NCI-H2107 (cell line): ENCODE data around the gene DNASE1L2.
A peak's percentile ranks its signal among the peaks of the same experiment; 100 is the strongest.

ENCODE experiments used
- DNase-seq: peaks from one replicate; lab custom pipeline; 2025; lab: John Stamatoyannopoulos, UW

The DNASE1L2 gene

DNA sequence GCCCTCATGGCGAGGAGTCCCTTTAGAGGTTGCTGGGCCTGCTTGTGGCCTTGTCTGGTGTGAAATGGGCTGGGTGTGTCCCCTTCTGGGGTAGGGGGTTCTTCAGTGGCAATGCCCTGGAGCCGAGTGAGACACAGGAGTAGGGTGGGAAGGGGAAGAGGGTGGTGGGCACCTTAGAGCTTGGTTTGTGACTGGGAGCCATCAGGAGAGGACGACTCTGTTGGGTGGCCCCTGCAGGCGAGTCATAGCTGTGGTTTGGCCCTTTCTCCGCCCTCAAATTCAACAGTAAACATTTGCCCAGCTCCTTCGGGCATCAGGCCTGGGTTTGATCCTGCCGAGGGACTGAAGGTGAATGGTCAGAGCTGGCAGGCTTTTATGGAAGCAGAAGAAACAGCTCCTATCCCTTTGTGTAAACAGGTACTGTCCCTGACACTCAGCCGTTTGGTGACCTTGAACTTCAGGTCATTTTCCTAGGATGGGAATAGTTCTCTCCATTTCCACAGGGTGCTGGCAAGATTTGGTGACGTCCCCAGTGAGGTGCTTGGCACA is 9.9 kb upstream of the DNASE1L2 start:
- DNase-seq = no peak

DNA sequence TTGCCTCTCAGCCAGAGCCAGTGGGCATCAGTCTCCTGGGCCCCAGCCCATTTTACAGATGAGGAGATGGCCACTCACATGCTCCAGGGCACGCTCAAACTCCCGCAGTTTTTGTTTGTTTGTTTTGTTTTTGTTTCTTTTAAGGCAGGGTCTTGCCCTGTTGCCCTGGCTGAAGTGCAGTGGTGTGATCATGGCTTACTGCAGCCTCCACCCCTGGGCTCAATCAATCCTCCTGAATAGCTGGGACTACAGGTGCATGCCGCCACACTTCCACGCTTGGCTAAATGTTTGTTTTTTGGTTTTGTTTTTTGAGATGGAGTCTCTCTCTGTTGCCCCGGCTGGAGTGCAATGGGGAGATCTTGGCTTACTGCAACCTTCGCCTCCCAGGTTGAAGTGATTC is 9.3 kb upstream of the DNASE1L2 start:
- no peak for DNase-seq

DNA sequence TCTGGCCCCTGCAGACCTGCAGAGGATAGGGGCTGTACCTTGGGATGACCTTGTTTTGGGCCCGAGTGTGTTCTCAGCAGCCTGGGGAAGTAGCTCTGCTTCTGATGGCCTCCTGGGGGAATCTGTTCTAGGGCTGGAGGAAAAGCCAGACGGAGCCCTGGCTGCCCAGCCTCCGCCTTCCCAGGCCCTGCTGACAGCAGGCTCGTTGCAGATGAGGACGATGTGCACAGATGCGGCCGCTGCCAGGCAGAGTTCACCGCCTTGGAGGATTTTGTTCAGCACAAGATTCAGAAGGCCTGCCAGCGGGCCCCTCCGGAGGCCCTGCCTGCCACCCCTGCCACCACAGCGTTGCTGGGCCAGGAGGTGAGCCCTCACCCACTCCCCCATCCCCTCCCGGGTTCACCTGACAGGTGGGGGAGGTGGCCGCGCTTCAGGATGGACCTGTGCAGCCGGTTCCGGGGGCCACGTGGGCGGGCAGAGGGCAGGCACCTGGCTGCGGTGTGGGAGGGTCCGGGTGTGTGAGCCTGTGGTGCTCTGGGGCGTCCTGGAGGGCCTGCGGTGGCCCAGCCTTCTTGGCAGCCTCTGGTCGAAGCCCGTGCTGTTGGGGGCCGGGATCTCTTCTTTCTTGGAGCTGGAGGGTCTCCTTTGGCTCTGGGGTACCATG is 8.0 kb upstream of the DNASE1L2 start:
- no peak for DNase-seq

DNA sequence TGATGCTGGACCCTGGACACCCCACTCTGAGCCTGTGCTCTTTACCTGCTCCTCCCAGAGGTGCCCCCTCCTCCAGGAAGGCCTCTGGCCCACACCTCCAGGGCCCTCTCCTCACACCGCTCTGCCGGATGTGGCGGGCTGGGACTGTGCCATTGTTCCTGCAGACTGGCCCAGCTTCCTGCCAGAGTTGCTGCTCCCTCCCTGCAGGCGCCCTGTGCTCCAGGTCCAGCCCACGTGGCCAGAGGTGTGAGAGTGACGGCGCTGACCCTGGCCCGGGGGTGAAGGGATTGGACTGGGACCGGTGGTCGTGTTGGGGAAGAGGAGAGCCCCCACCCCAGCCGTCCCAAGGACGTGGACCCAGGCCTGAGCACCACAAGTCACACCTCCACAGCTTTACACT is 7.2 kb upstream of the DNASE1L2 start:
- DNase-seq = no peak

DNA sequence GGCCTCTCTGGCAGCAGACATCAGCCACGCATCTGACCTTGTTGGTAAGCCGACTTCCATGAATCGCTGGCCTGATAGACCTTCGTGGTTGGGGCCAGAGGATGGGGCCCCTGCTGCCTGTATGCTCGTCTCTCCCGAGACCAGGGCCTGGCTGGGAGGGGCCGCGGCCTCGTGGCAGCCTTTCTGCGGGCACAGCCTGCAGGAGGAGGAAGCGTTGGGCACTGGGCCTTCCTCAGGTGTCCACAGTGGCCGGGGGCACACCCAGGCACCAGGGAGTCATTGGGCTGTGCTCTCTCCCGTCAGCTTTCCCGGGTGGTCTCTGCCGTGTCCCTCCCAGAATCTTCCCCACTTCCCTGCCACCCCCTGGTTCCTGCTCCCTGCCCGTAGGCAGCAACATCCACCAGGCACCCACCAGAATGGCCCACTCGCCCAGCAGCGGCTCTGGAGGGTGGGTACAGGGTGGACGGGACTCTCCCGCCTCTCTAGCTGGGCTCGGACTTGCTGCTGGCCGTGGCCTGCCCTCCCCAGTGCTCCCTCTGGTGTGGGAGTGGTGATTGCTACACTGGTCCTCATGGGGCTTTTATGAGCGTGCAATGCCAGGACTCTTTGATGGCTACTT is 6.5 kb upstream of the DNASE1L2 start:
- no peak for DNase-seq

DNA sequence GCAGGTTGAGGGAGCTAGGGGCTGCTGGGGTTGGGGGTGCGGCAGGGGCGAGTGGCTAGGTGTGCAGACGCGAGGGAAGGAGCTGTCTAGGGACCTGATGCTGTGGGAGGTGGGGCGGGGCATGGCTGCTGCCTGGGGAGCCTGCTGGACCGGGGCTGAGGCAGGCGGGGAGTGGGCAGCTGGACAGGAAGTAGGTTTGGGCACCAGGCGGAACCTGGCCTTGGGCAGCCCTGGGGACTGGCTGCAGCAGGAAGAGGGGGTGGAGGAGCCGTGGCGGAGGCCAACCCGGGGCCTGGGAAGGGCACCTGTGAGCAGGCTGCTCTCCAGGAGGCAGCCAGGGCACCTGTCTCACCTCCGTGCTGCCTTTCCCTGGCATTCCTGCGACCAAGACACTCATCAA is 5.9 kb upstream of the DNASE1L2 start:
- DNase-seq = no peak

DNA sequence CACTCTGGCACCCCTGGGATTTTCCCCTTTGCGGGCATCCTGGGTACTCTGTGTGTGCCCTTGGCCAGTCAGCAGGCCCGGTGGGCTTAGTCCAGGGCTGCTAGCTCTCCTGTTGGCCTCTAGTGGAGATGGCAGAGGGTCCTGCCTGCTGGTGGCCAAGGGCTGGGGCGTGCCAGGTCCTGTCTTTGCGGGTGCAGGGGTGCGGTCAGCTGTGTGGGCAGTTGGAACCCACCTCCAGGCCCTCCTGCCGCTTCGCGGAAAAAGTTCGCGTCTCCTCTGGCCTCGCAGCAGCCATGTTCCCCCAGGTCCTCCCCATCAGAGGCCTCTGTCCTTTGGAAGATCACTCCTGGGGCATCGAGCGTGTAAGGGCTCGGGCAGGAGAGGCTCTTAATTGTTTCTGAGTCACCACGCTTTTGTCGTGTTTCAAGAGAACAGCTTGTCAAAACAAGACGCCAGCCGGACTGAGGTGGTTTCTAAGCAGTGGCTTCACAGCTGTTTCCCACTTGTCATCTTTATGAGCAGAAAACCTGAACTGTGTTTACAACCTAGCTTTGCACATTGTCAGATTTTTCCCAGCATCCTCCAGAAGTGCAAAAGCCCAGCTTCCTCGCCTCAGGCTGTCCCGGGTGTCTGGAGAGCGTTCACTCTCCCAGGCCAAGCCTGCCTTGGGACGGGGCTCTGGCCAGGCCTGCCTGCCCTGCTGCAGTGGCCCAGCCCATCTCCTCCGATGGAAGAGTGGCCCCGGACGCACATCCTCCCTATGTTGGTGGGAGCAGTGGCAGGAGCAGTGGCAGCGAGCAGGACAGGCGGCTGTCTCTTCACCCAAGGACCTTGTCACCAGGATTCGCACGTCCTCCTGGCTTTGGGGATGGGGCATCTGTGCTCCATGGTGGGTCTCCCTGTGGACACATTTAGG is 5.0 kb upstream of the DNASE1L2 start:
- peak; percentile 70 for DNase-seq

DNA sequence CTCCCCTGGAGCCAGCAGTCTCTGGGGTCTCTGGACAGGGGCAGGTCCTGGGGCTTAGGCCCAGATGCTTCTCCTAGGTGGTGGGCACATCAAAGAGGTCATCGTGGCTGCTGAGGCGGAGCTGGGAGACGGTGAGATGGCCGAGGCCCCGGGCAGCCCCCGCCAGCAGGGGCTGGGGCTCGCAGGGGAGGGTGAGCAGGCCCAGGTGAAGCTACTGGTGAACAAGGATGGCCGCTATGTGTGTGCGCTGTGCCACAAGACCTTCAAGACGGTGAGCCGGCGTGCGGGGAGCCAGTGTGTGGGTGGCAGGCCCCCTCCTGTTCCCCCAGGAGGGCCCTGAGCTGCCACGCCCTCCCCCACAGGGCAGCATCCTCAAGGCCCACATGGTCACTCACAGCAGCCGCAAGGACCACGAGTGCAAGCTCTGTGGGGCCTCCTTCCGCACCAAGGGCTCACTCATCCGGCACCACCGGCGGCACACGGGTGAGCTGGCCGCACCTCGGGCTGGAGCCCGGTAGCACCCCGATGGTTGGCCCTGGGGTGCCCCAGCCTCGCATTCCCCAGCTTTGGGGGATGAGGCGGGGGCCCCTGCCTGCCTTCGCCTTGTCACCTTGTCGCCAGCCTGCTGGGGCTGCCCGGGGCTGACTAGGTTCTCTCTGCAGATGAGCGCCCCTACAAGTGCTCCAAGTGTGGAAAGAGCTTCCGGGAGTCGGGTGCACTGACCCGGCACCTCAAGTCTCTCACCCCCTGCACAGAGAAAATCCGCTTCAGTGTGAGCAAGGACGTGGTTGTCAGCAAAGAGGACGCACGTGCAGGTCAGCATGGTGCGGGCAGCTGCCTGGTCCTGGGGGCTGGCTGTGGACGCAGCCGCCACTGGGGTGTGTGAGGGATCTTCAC is 3.9 kb upstream of the DNASE1L2 start:
- no peak for DNase-seq

DNA sequence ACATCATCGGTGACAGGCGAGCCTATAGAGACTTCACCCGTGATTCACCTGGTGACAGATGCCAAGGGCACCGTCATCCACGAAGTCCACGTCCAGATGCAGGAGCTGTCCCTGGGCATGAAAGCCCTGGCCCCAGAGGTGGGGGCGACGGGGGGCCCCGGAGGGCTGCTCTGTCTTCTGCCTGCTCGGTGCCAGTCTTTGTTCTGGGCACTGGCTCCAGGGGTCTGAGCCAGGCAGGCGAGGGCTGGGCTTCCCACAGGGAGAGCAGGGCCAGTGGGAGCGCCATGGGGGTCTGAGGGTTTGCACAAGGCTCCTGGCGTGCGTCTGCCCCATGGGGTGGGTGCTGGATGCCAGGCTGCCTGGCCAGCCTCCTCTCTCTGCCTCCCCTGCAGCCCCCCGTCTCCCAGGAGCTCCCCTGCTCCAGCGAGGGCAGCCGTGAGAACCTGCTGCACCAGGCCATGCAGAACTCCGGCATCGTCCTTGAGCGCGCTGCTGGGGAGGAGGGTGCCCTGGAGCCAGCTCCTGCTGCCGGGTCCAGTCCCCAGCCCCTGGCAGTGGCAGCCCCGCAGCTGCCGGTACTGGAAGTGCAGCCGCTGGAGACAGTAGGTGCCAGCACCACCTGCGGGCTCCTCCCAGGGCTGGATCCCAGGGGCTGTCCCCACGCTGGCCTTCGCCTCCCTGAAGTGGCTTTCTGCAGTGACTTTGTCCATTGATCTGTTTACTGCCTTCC is 3.0 kb upstream of the DNASE1L2 start:
- DNase-seq = no peak

DNA sequence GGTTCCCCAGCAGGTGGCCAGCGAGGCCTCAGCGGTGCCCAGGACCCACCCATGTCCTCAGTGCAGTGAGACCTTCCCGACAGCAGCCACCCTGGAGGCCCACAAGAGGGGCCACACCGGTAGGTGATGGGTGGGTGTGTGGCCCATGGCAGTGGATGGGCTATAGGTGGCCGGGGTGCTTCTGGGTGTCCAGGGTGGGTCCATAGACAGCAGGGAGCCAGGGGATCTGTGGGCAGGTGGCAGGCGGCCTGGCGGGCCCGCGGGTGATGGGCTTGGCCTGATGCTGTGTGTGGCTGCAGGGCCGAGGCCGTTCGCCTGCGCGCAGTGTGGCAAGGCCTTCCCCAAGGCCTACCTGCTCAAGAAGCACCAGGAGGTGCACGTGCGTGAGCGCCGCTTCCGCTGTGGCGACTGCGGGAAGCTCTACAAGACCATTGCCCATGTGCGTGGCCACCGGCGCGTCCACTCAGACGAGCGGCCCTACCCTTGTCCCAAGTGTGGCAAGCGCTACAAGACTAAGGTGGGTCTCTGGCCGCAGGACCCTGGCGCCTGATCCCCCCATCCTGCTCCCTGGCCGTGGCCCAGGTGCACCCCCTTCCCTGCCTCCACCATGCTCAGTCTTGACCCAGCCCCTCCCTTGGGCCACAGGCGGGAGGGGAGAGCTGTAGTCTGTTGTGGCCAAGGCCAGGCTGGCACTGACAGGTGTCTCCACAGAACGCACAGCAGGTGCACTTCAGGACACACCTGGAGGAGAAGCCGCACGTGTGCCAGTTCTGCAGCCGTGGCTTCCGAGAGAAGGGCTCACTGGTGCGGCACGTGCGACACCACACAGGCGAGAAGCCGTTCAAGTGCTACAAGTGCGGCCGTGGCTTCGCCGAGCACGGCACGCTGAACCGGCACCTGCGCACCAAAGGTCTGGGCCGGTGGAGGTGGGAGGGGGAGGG is 2.1 kb upstream of the DNASE1L2 start:
- peak; percentile 79 for DNase-seq

DNA sequence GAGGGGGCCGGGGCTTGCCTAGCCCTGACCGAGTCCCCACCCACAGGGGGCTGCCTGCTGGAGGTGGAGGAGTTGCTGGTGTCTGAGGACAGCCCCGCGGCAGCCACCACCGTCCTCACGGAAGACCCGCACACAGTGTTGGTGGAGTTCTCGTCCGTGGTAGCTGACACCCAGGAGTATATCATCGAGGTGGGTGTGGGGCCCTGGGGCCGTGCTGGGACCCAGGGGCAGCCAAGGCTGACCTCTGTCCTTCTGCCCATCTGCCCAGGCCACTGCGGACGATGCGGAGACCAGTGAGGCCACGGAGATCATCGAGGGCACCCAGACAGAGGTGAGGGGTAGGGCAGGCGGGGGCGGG is 1.5 kb upstream of the DNASE1L2 start:
- no peak for DNase-seq

DNA sequence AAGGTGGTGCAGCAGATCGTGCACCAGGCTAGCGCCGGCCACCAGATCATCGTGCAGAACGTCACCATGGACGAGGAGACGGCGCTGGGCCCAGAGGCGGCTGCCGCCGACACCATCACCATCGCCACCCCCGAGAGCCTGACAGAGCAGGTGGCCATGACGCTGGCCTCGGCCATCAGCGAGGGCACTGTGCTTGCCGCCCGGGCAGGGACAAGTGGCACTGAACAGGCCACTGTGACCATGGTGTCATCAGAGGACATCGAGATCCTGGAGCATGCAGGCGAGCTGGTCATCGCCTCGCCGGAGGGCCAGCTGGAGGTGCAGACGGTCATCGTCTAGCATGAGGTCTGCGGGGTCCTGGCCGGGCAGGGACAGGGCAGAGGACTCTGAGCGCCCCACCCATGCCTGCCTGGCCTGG is 1.0 kb upstream of the DNASE1L2 start:
- no peak for DNase-seq

DNA sequence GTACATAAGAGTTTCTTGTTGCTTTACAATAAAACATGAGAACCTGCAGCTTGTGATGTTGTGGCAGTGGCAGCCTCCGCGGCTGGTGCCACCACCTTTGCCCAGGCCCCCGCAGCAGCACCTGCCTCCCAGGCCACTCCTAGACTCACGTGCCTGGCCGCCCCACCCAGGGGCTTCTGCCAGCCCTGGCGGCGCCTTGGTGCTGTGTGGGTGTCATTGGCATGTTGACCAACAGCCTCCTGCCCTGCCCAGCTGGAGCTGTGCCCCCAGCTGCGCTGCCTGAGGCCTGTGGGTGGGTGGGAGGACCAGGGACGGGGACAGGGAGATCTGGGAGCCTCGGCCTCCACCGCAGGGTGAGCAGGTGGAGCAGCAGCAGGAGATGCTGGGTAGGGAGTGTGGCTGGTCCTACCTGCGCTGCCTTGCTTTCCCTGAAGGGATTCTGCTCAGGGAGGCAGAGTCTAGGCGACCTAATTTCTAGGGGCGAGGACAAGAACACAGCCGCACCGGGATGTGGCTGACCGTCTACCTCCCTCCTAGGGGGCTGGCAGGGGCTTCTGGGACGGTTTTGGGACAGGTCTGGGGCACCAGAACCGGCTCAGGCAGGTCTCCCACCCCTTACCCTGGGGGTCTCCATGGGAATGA is 428 bp upstream of the DNASE1L2 start:
- DNase-seq = no peak

DNA sequence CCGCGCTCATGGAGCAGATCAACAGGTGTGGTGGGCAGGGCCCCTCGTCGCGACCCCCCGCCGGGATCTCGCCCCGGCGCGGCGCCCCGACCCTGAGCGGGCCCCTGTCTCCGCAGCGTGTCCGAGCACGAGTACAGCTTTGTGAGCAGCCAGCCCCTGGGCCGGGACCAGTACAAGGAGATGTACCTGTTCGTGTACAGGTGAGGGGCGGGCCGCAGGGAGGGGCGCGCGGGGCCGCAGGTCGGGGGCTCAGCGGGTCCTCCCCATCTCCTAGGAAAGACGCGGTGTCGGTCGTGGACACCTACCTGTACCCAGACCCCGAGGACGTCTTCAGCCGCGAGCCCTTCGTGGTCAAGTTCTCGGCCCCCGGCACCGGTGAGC is 848 bp downstream of the DNASE1L2 start:
- no peak for DNase-seq

DNA sequence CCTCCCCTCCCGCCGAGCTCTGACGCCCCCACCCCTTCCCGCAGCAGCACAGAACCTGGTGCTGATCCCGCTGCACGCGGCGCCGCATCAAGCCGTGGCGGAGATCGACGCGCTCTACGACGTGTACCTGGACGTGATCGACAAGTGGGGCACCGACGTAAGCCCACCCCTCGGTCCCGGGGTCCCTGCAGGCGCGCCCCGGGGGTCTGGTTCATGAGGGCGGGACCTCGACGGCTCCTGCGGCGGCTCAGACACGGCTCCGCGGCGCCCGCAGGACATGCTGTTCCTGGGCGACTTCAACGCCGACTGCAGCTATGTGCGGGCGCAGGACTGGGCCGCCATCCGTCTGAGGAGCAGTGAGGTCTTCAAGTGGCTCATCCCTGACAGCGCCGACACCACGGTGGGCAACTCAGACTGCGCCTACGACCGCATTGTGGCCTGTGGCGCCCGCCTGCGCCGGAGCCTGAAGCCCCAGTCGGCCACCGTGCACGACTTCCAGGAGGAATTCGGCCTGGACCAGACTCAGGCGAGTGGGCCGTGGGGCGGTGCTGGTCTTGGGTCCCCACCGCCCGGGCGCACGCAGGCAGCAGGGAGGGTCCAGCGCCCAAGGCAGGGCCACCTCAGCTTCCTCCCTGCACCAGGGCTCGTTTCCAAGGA is 1.4 kb downstream of the DNASE1L2 start:
- no peak for DNase-seq

DNA sequence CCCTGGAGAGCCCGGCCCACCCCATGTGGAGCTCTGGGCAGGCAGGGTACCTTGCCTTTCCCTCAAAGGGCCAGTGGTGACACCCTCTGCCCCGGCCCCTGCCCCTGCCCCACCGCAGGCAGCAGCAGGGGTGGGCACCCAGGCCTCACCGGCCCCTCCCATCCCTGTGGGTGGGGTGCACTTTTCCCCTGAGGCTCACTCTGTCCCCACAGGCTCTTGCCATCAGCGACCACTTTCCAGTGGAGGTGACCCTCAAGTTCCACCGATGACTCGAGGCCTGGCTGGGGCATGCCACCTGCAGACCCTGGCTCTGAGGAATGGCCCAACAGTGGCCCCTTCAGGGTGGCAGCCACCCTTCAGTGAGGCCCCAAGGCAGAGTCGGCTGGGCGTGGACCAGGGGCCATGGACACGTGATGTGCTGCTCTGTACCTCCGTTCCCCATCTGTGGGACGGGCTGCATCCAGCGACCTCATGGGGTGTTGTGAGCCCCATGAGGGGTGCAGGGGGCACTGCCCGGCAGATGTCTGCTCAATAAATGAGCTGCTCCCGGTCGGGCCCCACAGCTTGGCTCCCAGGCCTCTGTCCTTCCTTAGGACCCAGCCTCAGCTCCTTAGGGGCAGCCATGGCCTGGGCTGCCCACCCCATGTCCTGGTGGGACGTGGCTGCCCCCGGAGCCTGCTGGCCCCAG is 2.0 kb downstream of the DNASE1L2 start:
- DNase-seq = no peak

DNA sequence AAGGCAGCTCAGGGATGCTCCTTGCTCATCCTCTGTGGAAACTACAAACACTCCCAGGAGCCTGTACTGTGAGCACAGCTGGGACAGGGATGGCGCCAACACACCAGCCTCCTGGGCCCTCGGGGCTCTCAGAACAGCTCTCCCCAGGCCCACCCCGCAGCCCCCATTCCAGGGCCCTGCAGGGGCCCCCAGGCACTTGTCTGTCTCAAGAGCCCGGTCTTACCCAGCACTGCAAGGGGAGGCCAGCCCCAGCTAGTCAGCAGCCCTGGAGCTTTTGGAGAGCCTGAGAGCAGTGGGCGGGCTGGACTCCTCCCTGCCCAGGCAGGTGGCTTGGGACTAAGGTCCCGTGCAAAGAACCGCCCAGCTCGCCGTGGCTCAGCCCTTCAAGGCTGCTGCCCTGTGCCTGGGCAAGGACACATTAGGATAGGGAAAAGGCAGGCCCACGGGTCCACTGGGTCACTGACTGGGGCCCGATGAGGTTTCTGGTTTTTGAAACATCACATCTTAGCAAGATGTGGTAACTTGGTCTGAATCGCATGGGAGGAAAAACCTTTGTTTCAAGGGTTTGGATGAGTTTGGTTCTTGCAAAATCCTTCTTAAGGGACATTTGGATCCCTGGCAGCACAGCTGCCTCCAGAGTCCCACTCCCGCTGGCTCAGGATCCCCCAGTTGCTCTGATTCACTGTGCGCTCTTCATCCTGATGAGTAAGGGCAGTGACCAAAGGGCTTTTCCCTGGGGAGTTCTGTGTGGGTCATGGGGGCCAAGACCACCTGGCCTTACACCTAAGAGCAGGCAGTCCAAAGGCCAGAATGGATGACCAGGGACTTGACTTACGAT is 2.8 kb downstream of the DNASE1L2 start:
- DNase-seq = no peak
